SJSA1 (cell line): ENCODE data around the gene ZNRD2. TPM values are rescaled to one million over a fixed set of nuclear protein-coding genes. Genes with fewer than 3 reads are reported as not detected.

Source experiments
- DNase-seq, 2 experiments: peaks; one replicate each; pipeline ENCODE4 v3.0.0-alpha.2; 2015 to 2020; ENCODE audit warnings: low spot score in 2 of 2, low read depth in 1 of 2
- H3K27ac ChIP-seq: fragments of 250-450 bp; sonication (Bioruptor Pico); 2 replicates; pipeline ENCODE4 v1.5.1; 2020; ENCODE audit warnings: mild to moderate bottlenecking, moderate library complexity
- H3K27me3 ChIP-seq: fragments of 250-450 bp; sonication (Bioruptor Pico); replicated peaks from 2 replicates; pipeline ENCODE4 v1.5.1; 2020; ENCODE audit warnings: mild to moderate bottlenecking, moderate library complexity
- H3K36me3 ChIP-seq: fragments of 250-450 bp; sonication (Bioruptor Pico); 2 replicates; pipeline ENCODE4 v1.5.1; 2020; ENCODE audit warnings: mild to moderate bottlenecking
- H3K4me1 ChIP-seq: fragments of 250-450 bp; sonication (Bioruptor Pico); replicated peaks from 2 replicates; pipeline ENCODE4 v1.6.1; 2021; ENCODE audit warnings: mild to moderate bottlenecking
- H3K4me3 ChIP-seq: fragments of 250-450 bp; sonication (Bioruptor Pico); 2 replicates; pipeline ENCODE4 v1.5.1; 2020; ENCODE audit warnings: mild to moderate bottlenecking
- H3K9me3 ChIP-seq: fragments of 250-450 bp; sonication (Bioruptor Pico); replicated peaks from 2 replicates; pipeline ENCODE4 v1.5.1; 2020; ENCODE audit warnings: mild to moderate bottlenecking
- total RNA-seq: library from RNA; depleted of rRNA; stranded (reverse); fragments of >200 nt; shearing (Covaris generic); gene quantifications from 2 replicates; pipeline ENCODE4 v1.2.3, GENCODE V29; 2014

Gene ZNRD2
- total RNA-seq, 1 experiment from 2014 or later, result 109 TPM

DNA sequence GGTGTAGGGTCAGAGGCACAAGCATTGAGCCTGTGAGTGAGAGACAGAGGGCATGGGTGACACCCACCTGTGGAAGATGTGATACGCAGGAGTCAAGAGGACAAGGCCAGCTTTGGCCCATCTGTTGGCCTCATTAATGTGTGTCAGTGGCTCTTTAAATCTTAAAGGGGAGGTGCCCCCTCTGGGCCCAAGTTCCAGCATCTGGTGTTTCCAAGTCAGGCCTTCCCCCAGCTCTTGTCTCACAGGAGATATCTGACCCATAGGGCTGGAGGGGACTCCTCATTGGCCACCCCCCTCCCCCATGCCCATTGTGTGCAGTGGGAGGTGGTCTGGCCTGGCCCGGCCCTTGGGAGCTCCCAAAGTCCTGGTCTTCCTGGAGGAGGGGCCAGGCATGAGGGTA lies 16.4 kb downstream of the ZNRD2 start:
- H3K4me1 ChIP-seq, result peaks cover 14% of the 10 kb centered on the region
- H3K36me3 ChIP-seq, result peaks cover 89% of the 10 kb centered on the region
- no peak overlapping the region for H3K27ac ChIP-seq
- no peak overlapping the region for H3K4me3 ChIP-seq
- H3K27me3 ChIP-seq, result no peaks in the 10 kb centered on the region
- DNase-seq, result no peak
- peaks cover 3% of the 10 kb centered on the region; the same call in 1 of the 2 replicates for H3K9me3 ChIP-seq

GRCh38 chr11:65588199-65589054 lies 18.1 kb downstream of the ZNRD2 start:
- peak; percentile 58 to 77 for DNase-seq

DNA sequence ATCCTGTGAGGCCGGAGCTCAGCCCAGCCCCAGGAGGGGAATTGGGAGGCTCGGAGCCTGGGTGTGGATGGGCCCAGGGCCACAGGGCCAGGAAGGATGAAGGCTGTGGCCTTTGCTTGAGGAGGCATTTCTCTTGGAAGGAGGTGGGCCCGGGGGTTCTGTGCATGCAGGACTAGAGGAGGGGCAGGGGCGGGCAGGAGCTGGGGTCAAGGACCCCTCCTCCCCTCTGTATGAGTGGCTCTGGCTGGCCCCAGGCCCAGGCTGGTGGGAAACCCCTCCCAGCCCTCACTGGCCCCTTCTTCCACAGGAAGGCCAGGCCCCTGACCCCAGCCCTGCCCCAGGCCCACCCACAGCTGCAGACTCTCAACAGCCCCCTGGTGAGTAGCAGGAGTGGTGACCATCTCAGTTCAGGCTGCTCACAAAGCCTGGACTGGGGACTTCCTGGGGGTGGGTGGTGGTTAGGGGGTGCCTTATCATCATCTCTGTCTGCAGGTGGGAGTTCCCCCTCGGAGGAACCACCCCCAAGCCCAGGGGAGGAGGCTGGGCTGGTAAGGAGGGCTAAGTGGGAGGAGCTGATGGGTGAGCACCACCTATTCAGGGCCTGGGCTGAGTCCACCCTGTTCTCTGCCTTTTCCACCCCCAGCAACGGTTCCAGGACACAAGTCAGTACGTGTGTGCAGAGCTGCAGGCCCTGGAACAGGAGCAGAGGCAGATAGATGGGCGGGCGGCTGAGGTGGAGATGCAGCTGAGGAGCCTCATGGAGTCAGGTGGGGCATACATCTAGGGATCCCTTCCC lies 19.4 kb downstream of the ZNRD2 start:
- no peak for DNase-seq
- H3K4me3 ChIP-seq, result no peak overlapping the region
- H3K27ac ChIP-seq, result no peak overlapping the region
- peaks cover 81% of the 10 kb centered on the region for H3K36me3 ChIP-seq
- H3K27me3 ChIP-seq, result no peaks in the 10 kb centered on the region
- peaks cover 8% of the 10 kb centered on the region for H3K4me1 ChIP-seq
- H3K9me3 ChIP-seq, result peaks cover 3% of the 10 kb centered on the region; the same call in 1 of the 2 replicates

More at GRCh38 chr11:65588199-65589054, 18.1 kb downstream of the ZNRD2 start:
- no peak overlapping the region for H3K27ac ChIP-seq
- peaks cover 3% of the 10 kb centered on the region; the same call in 1 of the 2 replicates for H3K9me3 ChIP-seq
- H3K4me1 ChIP-seq, result peaks cover 14% of the 10 kb centered on the region
- H3K27me3 ChIP-seq, result no peaks in the 10 kb centered on the region
- H3K36me3 ChIP-seq, result peaks cover 82% of the 10 kb centered on the region
- no peak overlapping the region for H3K4me3 ChIP-seq

- peaks cover 3% of the 10 kb centered on the region; the same call in 1 of the 2 replicates for H3K9me3 ChIP-seq
- no peak for DNase-seq
- H3K27me3 ChIP-seq, result no peaks in the 10 kb centered on the region
- peaks cover 7% of the 10 kb centered on the region for H3K4me1 ChIP-seq
- peaks cover 78% of the 10 kb centered on the region for H3K36me3 ChIP-seq
- H3K4me3 ChIP-seq, result no peak overlapping the region
- H3K27ac ChIP-seq, result no peak overlapping the region
Observed at GRCh38 chr11:65590240-65590738, 20.0 kb downstream of the ZNRD2 start.

DNA sequence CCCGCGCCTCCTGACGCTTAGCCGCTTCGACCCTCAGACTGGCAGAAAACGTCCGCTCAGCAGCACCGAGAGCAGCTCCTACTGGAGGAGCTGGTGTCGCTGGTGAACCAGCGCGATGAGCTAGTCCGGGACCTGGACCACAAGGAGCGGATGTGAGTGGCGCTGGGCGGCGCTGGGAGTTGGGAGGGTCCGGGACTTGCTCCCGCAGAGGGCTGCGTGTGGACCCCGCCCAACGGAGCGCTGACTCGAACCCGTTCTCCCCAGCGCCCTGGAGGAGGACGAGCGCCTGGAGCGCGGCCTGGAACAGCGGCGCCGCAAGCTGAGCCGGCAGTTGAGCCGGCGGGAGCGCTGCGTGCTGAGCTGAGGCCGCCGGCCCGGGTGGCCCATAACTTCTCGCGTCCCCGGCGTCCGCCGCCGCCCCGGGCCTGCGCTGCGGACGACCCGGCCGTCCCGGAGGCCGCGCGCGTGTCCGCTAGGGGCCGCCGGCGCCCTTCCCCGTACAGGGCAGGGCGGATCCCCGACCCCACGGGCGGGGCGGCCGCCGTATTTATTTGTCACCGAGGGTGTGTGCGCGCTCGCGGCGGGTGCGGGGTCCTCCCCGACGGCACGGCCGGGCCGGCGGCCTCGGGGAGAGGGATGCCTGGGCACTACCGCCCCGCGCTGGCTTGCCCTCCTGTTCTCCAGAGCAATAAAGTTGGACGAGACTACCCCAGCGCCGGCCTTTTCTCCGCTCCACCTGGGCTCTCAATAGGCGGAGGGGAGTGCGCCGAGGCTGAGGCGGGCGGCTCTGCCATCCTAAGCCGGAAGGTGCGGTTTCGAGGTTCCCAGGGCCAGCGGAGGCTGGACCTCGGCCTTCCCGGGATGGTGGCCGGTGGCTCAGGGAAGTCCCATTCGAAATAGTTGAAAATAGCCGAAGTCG lies 21.9 kb downstream of the ZNRD2 start:
- Histone ChIP-seq H3K9me3 (no peaks in the 10 kb centered on the region; the same call in 1 of the 2 replicates), H3K4me3 (no peak overlapping the region), H3K36me3 (peaks cover 65% of the 10 kb centered on the region), H3K27ac (no peak overlapping the region), H3K27me3 (no peaks in the 10 kb centered on the region), H3K4me1 (peaks cover 7% of the 10 kb centered on the region)
- no peak for DNase-seq

DNA sequence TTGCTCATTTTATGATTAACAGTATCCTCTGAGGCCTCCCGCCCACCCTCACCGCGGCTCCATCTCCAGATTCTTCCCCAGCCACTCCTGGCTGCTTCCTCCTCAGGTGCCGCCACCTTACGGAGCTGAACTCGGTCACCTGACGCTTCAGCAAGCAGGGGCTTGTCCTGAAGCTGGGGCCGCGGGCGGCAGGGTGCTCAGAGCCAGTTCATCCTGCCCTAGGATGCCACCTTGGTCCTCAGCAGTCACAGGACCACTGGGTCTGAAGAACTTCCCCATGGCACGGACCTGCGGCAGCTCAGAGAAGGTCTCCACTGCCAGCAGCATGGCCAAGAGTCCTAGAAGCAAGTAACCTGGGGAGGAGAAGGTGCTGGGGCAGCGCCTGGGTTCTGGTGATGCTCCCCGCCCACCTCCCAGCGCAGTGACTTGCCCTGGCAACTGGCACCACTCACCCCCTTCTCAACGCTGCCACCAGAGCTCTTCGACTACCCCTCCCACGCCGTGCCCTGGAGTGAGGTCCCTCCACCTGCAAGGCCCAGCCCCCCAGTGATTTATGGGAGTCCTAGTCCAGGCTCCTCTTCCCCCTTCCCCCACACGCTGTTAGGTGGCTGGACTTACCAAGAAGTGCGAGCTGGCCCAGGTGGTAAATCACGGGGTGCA lies 22.7 kb downstream of the ZNRD2 start:
- Histone ChIP-seq H3K9me3 (no peaks in the 10 kb centered on the region; the same call in 1 of the 2 replicates), H3K36me3 (peaks cover 65% of the 10 kb centered on the region), H3K4me3 (no peak overlapping the region), H3K27me3 (no peaks in the 10 kb centered on the region), H3K27ac (no peak overlapping the region), H3K4me1 (peaks cover 6% of the 10 kb centered on the region)
- no peak for DNase-seq

- H3K9me3 ChIP-seq, result no peaks in the 10 kb centered on the region
- H3K4me1 ChIP-seq, result no peaks in the 10 kb centered on the region; the same call in 1 of the 2 replicates
- DNase-seq, result peak; percentile 62 to 78
- H3K27me3 ChIP-seq, result no peaks in the 10 kb centered on the region
- peaks cover 66% of the 10 kb centered on the region for H3K36me3 ChIP-seq
- no peak overlapping the region for H3K27ac ChIP-seq
- H3K4me3 ChIP-seq, result no peak overlapping the region
Observed at GRCh38 chr11:65593518-65594414, 23.5 kb downstream of the ZNRD2 start.

- H3K9me3 ChIP-seq, result no peaks in the 10 kb centered on the region
- peaks cover 62% of the 10 kb centered on the region for H3K36me3 ChIP-seq
- no peak overlapping the region for H3K27ac ChIP-seq
- no peak for DNase-seq
- H3K4me3 ChIP-seq, result no peak overlapping the region
- H3K27me3 ChIP-seq, result no peaks in the 10 kb centered on the region
- H3K4me1 ChIP-seq, result no peaks in the 10 kb centered on the region
Observed at GRCh38 chr11:65595131-65595530, 24.9 kb downstream of the ZNRD2 start.

DNA sequence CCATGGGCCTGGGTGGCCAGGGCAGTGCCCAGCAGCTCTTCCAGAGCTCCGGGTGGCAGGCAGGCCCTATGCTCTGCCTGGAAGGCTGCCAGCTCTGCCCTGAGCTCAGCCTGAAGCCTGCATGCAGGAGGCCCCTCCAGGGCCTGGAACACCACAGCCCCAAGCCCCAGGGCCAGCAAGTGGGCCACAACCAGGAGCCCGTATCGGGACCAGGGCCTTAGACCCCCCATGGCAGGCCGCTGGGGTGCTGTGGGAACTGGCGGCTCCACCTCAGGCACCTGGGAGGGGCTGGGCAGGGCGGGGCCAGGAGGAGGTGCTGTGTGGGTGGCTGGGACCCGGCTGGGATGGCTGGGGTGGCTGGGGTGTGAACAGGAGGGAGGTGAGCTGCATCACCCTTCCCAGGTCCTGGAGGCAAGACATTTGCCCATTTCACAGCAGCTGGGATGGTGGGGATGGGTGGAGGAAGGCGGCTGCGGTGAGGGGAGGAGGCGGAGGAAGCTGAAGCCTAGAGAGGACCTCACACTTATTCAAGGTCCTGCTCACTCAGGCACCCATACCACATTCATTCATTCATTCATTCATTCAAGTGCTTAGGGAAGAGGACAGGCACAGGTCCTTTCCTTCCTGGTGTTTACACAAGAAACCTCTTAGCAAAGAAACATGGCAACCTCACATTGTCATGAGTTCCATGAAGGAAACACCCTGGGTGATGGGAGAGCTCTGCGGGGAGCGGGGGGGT lies 25.4 kb downstream of the ZNRD2 start, which contains the start of gene KCNK7:
Gene KCNK7 (minus strand): TSS at position 258 of the 739 bp plus-strand sequence. CDS start 28 bp downstream, at position 230.
- H3K36me3 ChIP-seq, result peaks cover 60% of the 10 kb centered on the region
- H3K9me3 ChIP-seq, result no peaks in the 10 kb centered on the region
- DNase-seq, result no peak
- H3K4me3 ChIP-seq, result no peak within 1 kb of the TSS
- H3K4me1 ChIP-seq, result no peaks in the 10 kb centered on the region
- H3K27ac ChIP-seq, result no peak within 1 kb of the TSS
- no peaks in the 10 kb centered on the region for H3K27me3 ChIP-seq

- H3K27me3 ChIP-seq, result no peaks in the 10 kb centered on the region
- no peak overlapping the region for H3K27ac ChIP-seq
Observed at GRCh38 chr11:65596520-65596919, 26.2 kb downstream of the ZNRD2 start.

DNA sequence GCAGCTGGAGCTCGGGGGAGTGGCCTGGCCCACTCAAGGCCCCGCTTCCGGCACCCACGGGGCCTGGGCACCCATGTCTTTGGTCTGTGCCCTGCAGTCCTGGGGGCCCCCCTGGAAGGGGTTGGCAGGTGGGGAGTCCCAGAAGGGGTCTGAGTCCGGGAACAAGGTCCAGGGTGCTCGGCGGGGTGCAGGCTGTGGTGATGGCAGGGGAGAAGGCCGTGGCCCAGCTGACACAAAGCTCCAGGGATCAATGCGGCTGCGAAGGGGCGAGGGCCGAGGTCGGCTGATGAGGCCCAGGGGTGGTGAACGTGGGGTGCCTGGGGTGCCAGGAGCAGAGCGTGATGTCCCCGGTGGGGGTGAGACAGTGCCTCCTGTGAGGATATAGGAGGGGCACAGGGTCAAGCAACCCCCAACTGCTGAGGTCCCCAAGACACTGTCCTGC lies 28.0 kb downstream of the ZNRD2 start:
- H3K9me3 ChIP-seq, result no peaks in the 10 kb centered on the region
- no peaks in the 10 kb centered on the region for H3K27me3 ChIP-seq
- H3K4me1 ChIP-seq, result no peaks in the 10 kb centered on the region
- DNase-seq, result no peak
- no peak overlapping the region for H3K4me3 ChIP-seq
- H3K36me3 ChIP-seq, result peaks cover 67% of the 10 kb centered on the region
- H3K27ac ChIP-seq, result no peak overlapping the region

More at GRCh38 chr11:65596520-65596919, 26.2 kb downstream of the ZNRD2 start:
- DNase-seq, result no peak
- Histone ChIP-seq H3K9me3 (no peaks in the 10 kb centered on the region), H3K36me3 (peaks cover 60% of the 10 kb centered on the region), H3K4me3 (no peak overlapping the region), H3K4me1 (no peaks in the 10 kb centered on the region)
